Activated CD4-positive, alpha-beta T cell treated with anti-CD3 and anti-CD28 coated beads for 24 hours (primary cell): ENCODE results near the gene NKAPL.

ENCODE experiments used
- DNase-seq, 2 donors: peaks; one replicate each; pipeline ENCODE4 v3.0.0-alpha.2; 2020; ENCODE audit warnings: low read depth in 2 of 2

The NKAPL gene

GRCh38 chr6:28258877-28259777 lies at the start of gene NKAPL:
TSS of gene NKAPL (plus strand) at chr6:28259297. CDS start at chr6:28259372, 75 bp downstream.
- DNase-seq = peak; percentile 51 to 58

GRCh38 chr6:28209753-28210535 lies 49.2 kb upstream of the NKAPL start:
- no peak for DNase-seq

- DNase-seq = no peak
These were observed 47.1 kb upstream of the NKAPL start for GRCh38 chr6:28211840-28212509.

- peak; percentile 39 to 65 for DNase-seq
These were observed 46.4 kb upstream of the NKAPL start for GRCh38 chr6:28212510-28213212.

GRCh38 chr6:28213213-28213523 lies 45.9 kb upstream of the NKAPL start:
- DNase-seq = no peak

- DNase-seq = no peak
These were observed 43.7 kb upstream of the NKAPL start for GRCh38 chr6:28215425-28215824.

GRCh38 chr6:28217890-28218289 lies 41.2 kb upstream of the NKAPL start:
- no peak for DNase-seq

GRCh38 chr6:28218312-28219248 lies 40.5 kb upstream of the NKAPL start:
- DNase-seq = no peak

GRCh38 chr6:28220257-28221133 lies 38.6 kb upstream of the NKAPL start:
- no peak for DNase-seq

GRCh38 chr6:28224131-28225055 lies 34.7 kb upstream of the NKAPL start:
- no peak for DNase-seq

- no peak for DNase-seq
These were observed 33.9 kb upstream of the NKAPL start, which contains the start of gene ZSCAN9 for GRCh38 chr6:28225056-28225834. TSS of gene ZSCAN9 (plus strand) at chr6:28225275. CDS start at chr6:28227085, 1,810 bp downstream.

- no peak for DNase-seq
These were observed 32.6 kb upstream of the NKAPL start for GRCh38 chr6:28226460-28226859.

GRCh38 chr6:28232785-28233184 lies 26.3 kb upstream of the NKAPL start:
- DNase-seq = no peak

GRCh38 chr6:28235912-28236452 lies 23.1 kb upstream of the NKAPL start:
- no peak for DNase-seq

GRCh38 chr6:28239636-28240035 lies 19.5 kb upstream of the NKAPL start:
- DNase-seq = no peak

- no peak for DNase-seq
These were observed 18.6 kb upstream of the NKAPL start for GRCh38 chr6:28240471-28240870.

- DNase-seq = no peak
These were observed 15.2 kb upstream of the NKAPL start for GRCh38 chr6:28243946-28244345.
